HG02938 (cell line): ENCODE measurements around the gene SLX4IP.

Experiments used
- ATAC-seq: cut with Tn5 transposase; IDR thresholded peaks from one replicate; pipeline ENCODE4 v1.9.1; 2021; ENCODE audit warnings: mild to moderate bottlenecking, moderate library complexity; ENCODE audit not compliant: unreplicated experiment

The SLX4IP gene

DNA sequence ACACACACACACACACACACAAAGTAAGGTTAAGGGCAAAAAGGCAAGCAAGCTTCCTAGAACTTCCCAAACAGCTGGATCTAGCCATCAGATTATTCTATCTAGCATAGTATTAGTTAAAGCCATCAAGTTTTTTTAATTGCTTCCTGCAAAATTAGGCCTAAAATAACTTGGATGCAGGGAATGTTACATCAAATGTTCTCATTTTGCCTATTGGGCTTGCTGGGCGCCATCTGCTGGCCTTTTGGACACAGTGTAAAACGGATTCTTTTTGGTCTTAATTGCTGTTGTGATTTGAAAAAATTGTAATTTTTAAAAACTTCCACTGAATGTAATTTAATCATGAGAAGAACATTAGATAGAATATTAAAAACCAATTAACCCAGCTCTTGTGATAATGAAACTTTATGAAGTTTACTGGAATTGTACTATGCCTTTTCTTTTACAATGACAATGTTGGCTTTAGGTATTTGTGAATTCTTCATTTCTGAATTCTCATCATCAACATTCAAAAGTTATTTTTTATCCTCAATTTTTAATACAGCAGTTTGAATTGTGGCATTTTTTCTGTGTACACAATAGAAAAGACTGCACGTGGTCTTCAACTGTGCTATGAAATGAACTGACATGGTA lies 7.9 kb upstream of the SLX4IP start:
- no peak for ATAC-seq

GRCh38 chr20:10428008-10428407 lies 7.1 kb upstream of the SLX4IP start:
- ATAC-seq: no peak

DNA sequence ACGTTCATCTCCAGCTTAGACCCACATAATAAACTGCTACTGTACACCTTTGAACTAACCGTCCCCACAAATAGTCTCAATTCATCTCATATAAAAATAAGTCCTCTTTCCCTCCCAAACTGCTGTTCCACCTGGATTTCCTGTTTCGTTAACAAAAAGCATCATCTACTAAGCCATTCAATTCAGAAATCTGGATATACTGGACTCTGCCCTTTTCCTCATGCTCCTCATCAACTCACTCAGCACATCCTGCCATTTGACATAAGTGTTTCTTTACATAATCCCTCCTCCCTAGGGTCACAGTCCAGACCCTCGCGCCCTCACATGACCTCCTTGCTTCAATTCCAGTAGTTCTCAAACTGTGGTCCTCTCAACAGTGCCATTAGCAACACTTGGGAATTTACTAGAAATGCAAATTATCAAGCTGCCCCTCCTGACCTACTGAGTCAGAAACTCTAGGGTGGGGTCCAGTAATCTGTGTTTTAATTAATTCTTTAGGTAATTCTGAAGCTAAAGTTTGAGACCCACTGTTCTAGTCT lies 5.6 kb upstream of the SLX4IP start:
- ATAC-seq: no peak

GRCh38 chr20:10430000-10430466 lies 5.1 kb upstream of the SLX4IP start:
- ATAC-seq: no peak

- ATAC-seq: no peak
Measured at GRCh38 chr20:10430704-10431103, 4.4 kb upstream of the SLX4IP start.

GRCh38 chr20:10432079-10432478 lies 3.0 kb upstream of the SLX4IP start:
- no peak for ATAC-seq

DNA sequence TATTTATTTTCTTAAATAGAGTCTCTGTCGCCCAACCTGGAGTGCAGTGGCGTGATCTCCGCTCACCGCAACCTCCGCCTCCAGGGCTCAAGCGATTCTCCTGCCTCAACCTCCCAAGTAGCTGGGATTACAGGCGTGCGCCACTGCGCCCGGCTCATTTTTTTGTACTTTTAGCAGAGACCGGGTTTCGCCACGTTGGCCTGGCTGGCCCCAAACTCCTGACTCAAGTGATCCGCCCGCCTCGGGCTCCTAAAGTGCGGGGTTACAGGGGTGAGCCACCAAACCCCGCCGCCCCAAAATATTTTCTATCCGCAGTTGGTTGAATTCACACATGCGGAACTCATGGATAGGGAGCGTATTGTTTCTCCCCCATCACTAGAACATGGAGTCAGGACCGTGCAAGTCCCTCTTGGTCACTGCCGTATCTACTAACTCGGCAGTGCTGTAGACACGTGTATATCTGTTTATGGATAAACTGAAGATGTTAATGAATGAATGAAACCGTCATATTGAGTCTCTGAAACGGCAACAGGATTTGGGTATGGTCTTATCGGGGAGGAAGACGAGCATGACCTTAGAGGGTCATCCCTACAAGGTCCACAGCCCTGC lies 2.0 kb upstream of the SLX4IP start:
- no peak for ATAC-seq

DNA sequence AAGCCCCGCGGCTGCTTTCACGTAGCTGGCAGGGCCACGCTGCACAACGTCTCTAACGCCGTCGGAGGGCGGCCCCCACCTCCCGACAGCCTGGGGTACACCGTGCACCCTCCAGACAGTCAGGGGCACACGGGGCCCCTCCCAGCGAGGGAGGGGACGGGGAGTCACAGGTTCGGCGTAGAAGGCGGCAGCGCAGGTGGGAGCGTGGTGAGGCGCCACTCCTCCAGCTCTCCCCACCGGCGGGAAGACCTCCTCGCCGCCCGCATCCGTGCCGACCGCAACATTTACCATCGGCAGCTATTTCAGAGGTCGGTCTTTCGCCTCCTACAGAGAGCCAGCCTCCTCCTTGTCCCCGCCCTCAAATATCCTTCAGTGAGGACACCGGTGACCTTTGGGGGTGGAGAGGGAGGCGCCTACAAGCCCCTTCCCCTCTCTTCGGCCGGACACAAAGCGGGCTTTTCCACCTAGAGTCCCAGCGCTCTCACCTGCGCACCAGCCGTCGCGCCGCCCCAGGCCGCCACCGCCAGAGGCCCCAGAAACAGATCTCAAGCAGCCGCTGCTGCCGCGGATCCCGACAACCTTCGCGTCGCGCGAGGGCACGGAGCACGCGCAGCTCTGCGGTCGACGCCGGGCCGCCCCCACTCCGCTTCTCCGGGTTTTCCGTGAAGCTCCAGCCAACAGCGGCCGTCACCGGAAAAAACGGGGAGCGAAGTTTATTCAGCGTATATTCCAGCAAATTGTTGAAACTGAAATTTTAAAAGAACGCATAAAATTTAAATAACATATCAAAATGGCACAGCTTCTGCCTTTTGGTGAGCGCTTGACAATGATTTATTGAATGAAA lies 1.3 kb upstream of the SLX4IP start, which contains the start of gene MKKS:
TSS of gene MKKS (minus strand) at position 600 of the 844 bp plus-strand sequence. CDS start 20,708 bp downstream, outside the sequence.
- peak; percentile 43 for ATAC-seq

- peak; percentile 33 for ATAC-seq
Measured at GRCh38 chr20:10434467-10434831, 656 bp upstream of the SLX4IP start.

GRCh38 chr20:10436053-10436699 lies 1.1 kb downstream of the SLX4IP start:
- no peak for ATAC-seq

DNA sequence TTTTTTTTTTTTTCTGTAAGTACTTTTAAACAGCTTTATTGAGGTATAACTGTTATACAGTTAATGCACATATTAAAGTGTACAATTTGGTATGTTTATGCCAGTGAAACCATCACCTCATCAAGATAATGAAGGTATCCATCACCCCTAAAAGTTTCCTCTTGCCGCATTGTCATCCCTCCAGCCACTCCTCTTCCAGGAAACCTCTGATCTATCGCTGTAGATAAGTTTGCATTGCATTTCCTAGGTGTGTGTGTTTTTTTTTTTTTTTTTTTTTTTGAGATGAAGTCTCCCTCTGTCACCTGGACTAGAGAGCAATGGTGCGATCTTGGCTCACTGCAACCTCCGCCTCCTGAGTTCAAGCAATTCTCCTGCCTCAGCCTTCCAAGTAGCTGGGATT lies 3.1 kb downstream of the SLX4IP start:
- ATAC-seq: no peak

DNA sequence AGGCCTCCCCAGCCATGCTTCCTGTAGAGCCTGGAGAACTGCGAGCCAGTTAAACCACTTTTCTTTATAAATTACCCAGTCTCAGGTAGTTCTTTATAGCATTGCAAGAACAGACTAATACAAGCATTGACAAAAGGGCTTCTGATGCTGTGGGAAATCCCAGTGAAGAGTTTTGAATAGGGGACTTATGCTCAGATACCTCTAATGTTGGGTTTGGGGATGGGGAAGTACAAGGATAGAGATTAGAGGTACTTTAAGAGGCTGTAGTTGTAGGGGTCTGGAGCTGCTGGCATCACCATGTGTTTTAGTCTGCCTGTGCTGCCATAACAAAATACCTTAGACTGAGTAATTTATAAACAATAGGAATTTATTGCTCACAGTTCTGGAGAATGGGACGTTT lies 8.8 kb downstream of the SLX4IP start:
- no peak for ATAC-seq

DNA sequence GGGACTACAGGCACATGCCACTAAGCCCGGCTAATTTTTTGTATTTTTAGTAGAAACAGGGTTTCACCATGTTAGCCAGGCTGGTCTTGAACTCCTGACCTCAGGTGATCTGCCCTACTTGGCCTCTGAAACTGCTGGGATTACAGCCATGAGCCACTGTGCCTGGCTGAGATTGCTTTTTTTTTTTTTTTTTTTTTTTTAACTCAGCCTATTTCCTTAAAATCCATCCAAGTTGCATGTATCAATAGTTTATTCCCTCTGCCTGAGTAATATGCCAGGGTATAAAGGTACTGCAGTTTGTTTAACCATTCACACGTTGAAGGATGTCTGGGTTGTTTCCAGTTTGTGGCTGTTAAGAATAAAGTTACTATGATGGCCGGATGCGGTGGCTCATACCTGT lies 10.7 kb downstream of the SLX4IP start:
- no peak for ATAC-seq

DNA sequence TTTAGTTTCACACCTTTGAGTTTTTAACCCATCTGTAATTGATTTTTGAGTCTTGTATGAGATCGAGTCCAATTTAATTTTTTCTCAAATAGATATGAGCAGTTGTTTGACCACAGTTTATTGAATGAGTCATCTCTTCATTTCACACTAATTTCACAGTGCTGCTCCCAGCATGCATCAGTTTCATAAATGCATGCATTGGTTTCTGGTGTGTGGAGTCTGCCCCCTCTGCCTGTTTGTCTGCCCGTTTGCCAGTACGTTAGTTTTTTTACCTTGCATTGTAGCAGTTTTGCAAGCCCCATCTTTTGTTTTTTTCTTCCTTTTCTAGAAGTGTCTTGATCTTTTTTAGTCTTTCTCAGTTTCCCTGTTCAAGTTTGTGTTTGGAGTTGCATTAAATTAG lies 11.9 kb downstream of the SLX4IP start:
- peak; percentile 99 for ATAC-seq

DNA sequence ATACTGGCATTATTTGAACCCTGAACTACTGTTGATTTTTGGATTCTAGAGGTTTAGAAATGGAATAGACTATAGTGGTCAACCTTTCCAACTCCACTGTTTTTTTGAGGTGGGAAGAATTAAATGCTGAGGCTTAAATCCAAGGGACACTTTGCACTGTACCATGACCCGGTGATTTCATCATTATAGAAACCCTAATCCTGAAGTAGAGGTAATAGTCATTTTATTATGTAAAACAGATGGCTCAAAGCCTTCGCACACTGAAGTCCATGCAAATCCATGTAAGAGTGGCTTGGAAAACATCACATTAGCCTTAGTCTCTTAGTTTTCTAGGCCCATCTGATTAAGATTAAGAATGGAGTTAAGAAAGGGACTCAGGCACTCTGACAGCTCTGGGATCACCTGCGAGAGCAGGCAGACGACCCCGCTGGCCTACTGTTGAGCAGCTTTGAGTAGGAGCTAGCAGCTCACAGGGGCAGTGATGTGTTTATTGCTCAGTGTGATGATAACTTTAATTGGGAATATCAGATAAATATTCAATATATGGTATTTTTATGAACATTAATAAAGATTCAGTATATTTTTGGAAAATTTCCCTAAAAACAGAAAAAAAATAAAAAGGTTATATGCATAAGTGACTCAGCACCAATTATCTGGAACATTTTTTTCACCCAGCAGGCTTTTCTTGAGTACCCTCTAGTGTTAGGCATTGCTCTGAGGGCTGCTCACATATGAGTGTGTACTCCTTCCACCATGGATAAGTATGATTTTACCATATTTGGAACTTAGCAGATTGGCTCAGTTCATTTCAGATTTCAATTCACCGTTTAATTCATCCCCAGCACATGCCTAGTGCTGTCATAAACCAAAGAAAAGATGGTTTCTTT lies 13.4 kb downstream of the SLX4IP start:
- no peak for ATAC-seq

GRCh38 chr20:10449270-10449669 lies 14.2 kb downstream of the SLX4IP start:
- ATAC-seq: no peak

- ATAC-seq: peak; percentile 63
Measured at GRCh38 chr20:10453241-10453640, 18.1 kb downstream of the SLX4IP start.

DNA sequence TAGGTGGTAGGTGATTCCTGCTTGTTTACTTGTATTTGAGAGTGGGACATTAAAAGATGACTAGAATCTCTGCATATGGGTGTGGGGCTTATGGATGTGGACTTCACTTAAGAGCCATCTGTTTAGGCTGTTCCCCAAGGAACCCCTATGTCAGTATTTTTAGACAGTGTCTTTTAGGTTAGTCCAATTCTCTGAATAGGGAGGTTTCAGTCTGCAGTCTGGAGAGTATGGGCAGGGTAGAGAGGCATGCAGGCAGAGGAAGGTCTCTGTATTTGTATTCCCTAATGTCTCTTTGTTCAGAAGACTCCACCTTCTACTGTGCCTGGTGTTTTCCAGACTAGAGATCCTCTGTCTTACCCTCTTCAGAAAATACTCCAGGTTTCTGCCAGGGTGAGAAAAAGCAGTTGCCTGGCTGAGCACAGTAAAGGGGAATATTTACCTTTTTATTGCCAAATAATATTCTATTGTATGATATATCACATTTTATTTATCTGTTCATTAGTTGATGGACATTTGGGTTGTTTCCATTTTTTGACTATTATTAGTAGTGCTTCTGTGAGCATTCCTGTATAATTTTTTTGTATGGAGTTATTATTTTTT lies 19.1 kb downstream of the SLX4IP start:
- ATAC-seq: no peak

DNA sequence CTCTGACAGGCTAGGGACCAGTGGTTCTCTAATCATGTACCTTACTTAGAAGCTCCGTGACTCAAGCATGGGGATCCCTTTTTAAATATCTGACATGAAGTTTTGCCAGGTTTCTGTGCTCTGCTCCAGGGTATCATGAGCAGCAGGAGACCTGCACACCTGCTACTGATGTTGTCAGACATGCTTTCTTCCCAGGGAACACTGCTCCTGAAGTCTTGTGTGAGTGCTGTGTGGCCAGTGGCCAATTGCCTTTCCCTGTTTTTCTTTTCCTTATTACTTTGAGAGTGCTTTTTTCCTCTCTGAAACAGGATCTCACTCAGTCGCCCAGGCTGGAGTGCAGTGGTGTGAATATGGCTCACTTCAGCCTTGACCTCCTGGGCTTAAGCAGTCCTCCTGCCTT lies 26.4 kb downstream of the SLX4IP start:
- ATAC-seq: no peak

DNA sequence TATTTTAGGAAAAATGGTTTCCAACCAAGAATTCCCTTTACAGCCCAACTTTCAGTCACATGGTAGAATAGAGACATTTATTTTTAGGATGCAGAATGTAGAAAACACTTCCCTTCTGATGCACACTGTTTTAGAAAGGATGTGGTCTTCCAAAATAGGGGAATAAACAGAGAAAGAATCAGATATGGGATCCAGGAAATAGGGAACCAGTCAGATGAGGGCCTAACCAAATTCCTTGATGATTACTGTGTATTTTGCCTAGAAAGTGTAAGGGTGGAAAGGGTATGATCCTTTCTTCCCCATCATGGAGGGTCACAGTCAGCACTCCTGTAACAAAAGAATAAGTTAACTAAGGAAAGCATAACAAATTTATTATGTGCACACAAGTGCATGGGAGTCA lies 27.4 kb downstream of the SLX4IP start:
- no peak for ATAC-seq
